Kidney capillary endothelial cell (primary cell): ENCODE measurements around the gene LRP2BP.
"Not testable (repeated sequence)": the region's sequence is repeated elsewhere in the genome, so short reads cannot be mapped to it uniquely, and the experiment has no call there.

Experiments
- DNase-seq: peaks from one replicate; pipeline ENCODE4 v3.0.0-alpha.2; 2018; ENCODE audit warnings: low spot score

LRP2BP gene

GRCh38 chr4:185395956-185396723 lies 416 bp upstream of the LRP2BP start:
- DNase-seq: peak; percentile 95

- DNase-seq: no peak
These were observed 1.0 kb downstream of the LRP2BP start for GRCh38 chr4:185394568-185395237.

GRCh38 chr4:185392156-185392555 lies 3.6 kb downstream of the LRP2BP start:
- no peak for DNase-seq

GRCh38 chr4:185390941-185391340 lies 4.8 kb downstream of the LRP2BP start:
- no peak for DNase-seq

- no peak for DNase-seq
These were observed 7.8 kb downstream of the LRP2BP start for GRCh38 chr4:185387957-185388356.

- no peak for DNase-seq
These were observed 10.8 kb downstream of the LRP2BP start for GRCh38 chr4:185384930-185385331.

GRCh38 chr4:185384061-185384460 lies 11.7 kb downstream of the LRP2BP start:
- no peak for DNase-seq

GRCh38 chr4:185383451-185383850 lies 12.3 kb downstream of the LRP2BP start:
- DNase-seq: no peak

GRCh38 chr4:185382754-185383153 lies 13.0 kb downstream of the LRP2BP start:
- no peak for DNase-seq

- DNase-seq: no peak
These were observed 14.2 kb downstream of the LRP2BP start for GRCh38 chr4:185381288-185382196.

GRCh38 chr4:185380320-185380719 lies 15.4 kb downstream of the LRP2BP start:
- no peak for DNase-seq

GRCh38 chr4:185379326-185380295 lies 16.1 kb downstream of the LRP2BP start:
- DNase-seq: no peak

- no peak for DNase-seq
These were observed 17.5 kb downstream of the LRP2BP start for GRCh38 chr4:185378264-185378663.

GRCh38 chr4:185374573-185374972 lies 21.2 kb downstream of the LRP2BP start:
- no peak for DNase-seq

- DNase-seq: no peak
These were observed 21.7 kb downstream of the LRP2BP start for GRCh38 chr4:185374027-185374426.

GRCh38 chr4:185371702-185372101 lies 24.0 kb downstream of the LRP2BP start:
- no peak for DNase-seq

- DNase-seq: no peak
These were observed 25.3 kb downstream of the LRP2BP start for GRCh38 chr4:185370268-185370949.

GRCh38 chr4:185369731-185370130 lies 26.0 kb downstream of the LRP2BP start:
- no peak for DNase-seq

- no peak for DNase-seq
These were observed 30.8 kb downstream of the LRP2BP start for GRCh38 chr4:185364886-185365285.

- DNase-seq: no peak
These were observed 32.5 kb downstream of the LRP2BP start for GRCh38 chr4:185363251-185363650.

- not testable (repeated sequence) for DNase-seq
These were observed 33.2 kb downstream of the LRP2BP start for GRCh38 chr4:185362570-185362969.
